Keratinocyte (primary cell): ENCODE measurements around the gene RNF103. TPM values are rescaled to one million over a fixed set of nuclear protein-coding genes. Genes with fewer than 3 reads are reported as not detected.

Source experiments
- DNase-seq: peaks from one replicate; pipeline ENCODE4 v3.0.0-alpha.2; 2011; ENCODE audit warnings: low read depth, missing footprints, low spot score
- FAIRE-seq: peaks from 2 replicates; lab custom pipeline; 2011; peaks lifted over from hg19 to GRCh38; lab: Jason Lieb, UNC
- H2AFZ ChIP-seq: 2 replicates; pipeline ENCODE4 v1.6.0; 2012; ENCODE audit warnings: low read length, control low read depth, inconsistent platforms; ENCODE audit not compliant: control insufficient read depth
- H3K27ac ChIP-seq: 2 replicates; pipeline ENCODE4 v1.5.1; 2011; ENCODE audit warnings: low read length; ENCODE audit not compliant: control insufficient read depth, insufficient read depth
- H3K27me3 ChIP-seq: 3 replicates; pipeline ENCODE4 v1.6.0; 2011; ENCODE audit warnings: low read length; ENCODE audit not compliant: control insufficient read depth, insufficient read depth; ENCODE audit errors: extremely low read depth
- H3K36me3 ChIP-seq, 2 experiments: 2 replicates in 1 of 2; 3 replicates in 1 of 2; pipeline ENCODE4 v1.5.1; 2011; ENCODE audit warnings: low read length in 2 of 2, mild to moderate bottlenecking in 1 of 2; ENCODE audit not compliant: control insufficient read depth in 2 of 2, insufficient read depth in 2 of 2; ENCODE audit errors: extremely low read depth in 1 of 2
- H3K4me1 ChIP-seq: 3 replicates; pipeline ENCODE4 v1.5.1; 2011; ENCODE audit warnings: low read length; ENCODE audit not compliant: control insufficient read depth, insufficient read depth; ENCODE audit errors: extremely low read depth
- H3K4me2 ChIP-seq: 3 replicates; pipeline ENCODE4 v1.6.0; 2011; ENCODE audit warnings: low read depth, low read length; ENCODE audit not compliant: control insufficient read depth, insufficient read depth; ENCODE audit errors: extremely low read depth
- H3K4me3 ChIP-seq, 3 experiments: fragments of 200-600 bp in 1 of 3; sonication (generic) in 1 of 3; 2 replicates in 2 of 3; 3 replicates in 1 of 3; pipeline ENCODE4 v1.5.1; 2011 to 2016; ENCODE audit warnings: low read length in 3 of 3, mild to moderate bottlenecking in 3 of 3, control low read depth in 2 of 3, inconsistent platforms in 1 of 3, low read depth in 1 of 3, mixed read lengths in 1 of 3, mixed run types in 1 of 3, moderate library complexity in 1 of 3; ENCODE audit not compliant: control insufficient read depth in 2 of 3, insufficient read depth in 2 of 3; ENCODE audit errors: extremely low read depth in 1 of 3
- H3K79me2 ChIP-seq: 2 replicates; pipeline ENCODE4 v1.6.0; 2012; ENCODE audit warnings: low read length; ENCODE audit not compliant: control insufficient read depth, insufficient read depth
- H3K9ac ChIP-seq: 3 replicates; pipeline ENCODE4 v1.6.0; 2011; ENCODE audit warnings: low read length; ENCODE audit not compliant: control insufficient read depth, insufficient read depth; ENCODE audit errors: extremely low read depth
- H3K9me1 ChIP-seq: 3 replicates; pipeline ENCODE4 v1.6.0; 2011; ENCODE audit warnings: low read length; ENCODE audit not compliant: control insufficient read depth, insufficient read depth; ENCODE audit errors: extremely low read depth
- H3K9me3 ChIP-seq: 2 replicates; pipeline ENCODE4 v1.5.1; 2012; ENCODE audit warnings: low read depth, low read length; ENCODE audit not compliant: control insufficient read depth
- H4K20me1 ChIP-seq: 3 replicates; pipeline ENCODE4 v1.6.0; 2011; ENCODE audit warnings: low read length; ENCODE audit not compliant: control insufficient read depth, insufficient read depth; ENCODE audit errors: extremely low read depth
- CTCF ChIP-seq, 3 experiments: IDR thresholded peaks in 1 of 3; conservative IDR thresholded peaks in 1 of 3; optimal IDR thresholded peaks in 1 of 3; 2 replicates in 2 of 3; 3 replicates in 1 of 3; pipeline versions ENCODE3 to v1.5.1; 2011; ENCODE audit warnings: low read length in 3 of 3, mild to moderate bottlenecking in 3 of 3, moderate library complexity in 2 of 3, control low read depth in 1 of 3, inconsistent platforms in 1 of 3; ENCODE audit not compliant: insufficient read depth in 2 of 3; ENCODE audit errors: extremely low read depth in 1 of 3
- EZH2 ChIP-seq: IDR thresholded peaks from one replicate; pipeline ENCODE4 v1.6.1; 2012; ENCODE audit warnings: inconsistent platforms, mild to moderate bottlenecking, low read length, moderate library complexity
- dilution Hi-C: fragments of 300-500 bp; cut with MboI; formaldehyde crosslinking; loops from one replicate; pipeline ENCODE4 v1.7.0; 2020; ENCODE audit warnings: low sequenced_read_pairs; ENCODE audit not compliant: extremely low pct_ligation_motif_present
- polyA plus RNA-seq, 5 experiments: library from polyadenylated mRNA; depleted of rRNA in 3 of 5; stranded (reverse) in 3 of 5; stranded (forward) in 1 of 5; unstranded in 1 of 5; fragments of >200 nt; gene quantifications; 1 replicate in 1 of 5; 2 replicates in 3 of 5; 3 replicates in 1 of 5; pipeline versions ENCODE4 v1.2.1 to v1.2.3, GENCODE V29; 2011 to 2012; ENCODE audit warnings: missing spikeins in 2 of 5, low read depth in 1 of 5, low replicate concordance in 1 of 5

RNF103 gene
- polyA plus RNA-seq, 1 donor (not counting 4 experiments of a cell fraction or from before 2014, with no cell fraction given) = 15.7 TPM

- Histone ChIP-seq H3K27me3 (no peaks in the 10 kb centered on the region), H3K4me2 (no peak overlapping the region), H3K9me1 (no peaks in the 10 kb centered on the region), H3K79me2 (no peaks in the 10 kb centered on the region), H3K9ac (no peak overlapping the region), H3K36me3 (no peaks in the 10 kb centered on the region), H3K9me3 (no peaks in the 10 kb centered on the region), H2AFZ (no peak overlapping the region), H3K27ac (no peak overlapping the region), H4K20me1 (no peaks in the 10 kb centered on the region), H3K4me3 (no peak overlapping the region), H3K4me1 (peaks cover 20% of the 10 kb centered on the region)
- dilution Hi-C loops = no loop called here
- no peak for TF ChIP-seq CTCF (optimal IDR thresholded peaks at IDR 0.05 in 1 of 3, IDR thresholded peaks at IDR 0.05 in 1 of 3, conservative IDR thresholded peaks at IDR 0.05 in 1 of 3; ENCODE audit: extremely low read depth in 1 of 3, insufficient read depth in 2 of 3, low read length in 3 of 3)
- TF ChIP-seq EZH2 = no peak
- FAIRE-seq (no peak), DNase-seq (no peak)
Measured at GRCh38 chr2:86633155-86633651, 9.5 kb upstream of the RNF103 start.

- Histone ChIP-seq H3K4me2 (no peak overlapping the region), H4K20me1 (no peaks in the 10 kb centered on the region), H2AFZ (peak overlapping the region; percentile 47), H3K9ac (no peak overlapping the region), H3K27me3 (no peaks in the 10 kb centered on the region), H3K36me3 (no peaks in the 10 kb centered on the region), H3K27ac (no peak overlapping the region), H3K9me1 (no peaks in the 10 kb centered on the region), H3K9me3 (no peaks in the 10 kb centered on the region), H3K4me3 (no peak overlapping the region), H3K4me1 (peaks cover 20% of the 10 kb centered on the region), H3K79me2 (no peaks in the 10 kb centered on the region)
- DNase-seq (no peak), FAIRE-seq (peak; percentile 20)
- dilution Hi-C loops = no loop called here
- TF ChIP-seq CTCF (optimal IDR thresholded peaks at IDR 0.05 in 1 of 3, IDR thresholded peaks at IDR 0.05 in 1 of 3, conservative IDR thresholded peaks at IDR 0.05 in 1 of 3; ENCODE audit: extremely low read depth in 1 of 3, insufficient read depth in 2 of 3, low read length in 3 of 3) (no peak), EZH2 (no peak)
Measured at GRCh38 chr2:86632672-86633071, 9.0 kb upstream of the RNF103 start.
